ENCODE data around the gene GTF2F2. TPM values are rescaled to one million over a fixed set of nuclear protein-coding genes. Genes with fewer than 3 reads are reported as not detected.

Gene GTF2F2, protein sequence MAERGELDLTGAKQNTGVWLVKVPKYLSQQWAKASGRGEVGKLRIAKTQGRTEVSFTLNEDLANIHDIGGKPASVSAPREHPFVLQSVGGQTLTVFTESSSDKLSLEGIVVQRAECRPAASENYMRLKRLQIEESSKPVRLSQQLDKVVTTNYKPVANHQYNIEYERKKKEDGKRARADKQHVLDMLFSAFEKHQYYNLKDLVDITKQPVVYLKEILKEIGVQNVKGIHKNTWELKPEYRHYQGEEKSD
- polyA plus RNA-seq: 12.0 TPM

DNA sequence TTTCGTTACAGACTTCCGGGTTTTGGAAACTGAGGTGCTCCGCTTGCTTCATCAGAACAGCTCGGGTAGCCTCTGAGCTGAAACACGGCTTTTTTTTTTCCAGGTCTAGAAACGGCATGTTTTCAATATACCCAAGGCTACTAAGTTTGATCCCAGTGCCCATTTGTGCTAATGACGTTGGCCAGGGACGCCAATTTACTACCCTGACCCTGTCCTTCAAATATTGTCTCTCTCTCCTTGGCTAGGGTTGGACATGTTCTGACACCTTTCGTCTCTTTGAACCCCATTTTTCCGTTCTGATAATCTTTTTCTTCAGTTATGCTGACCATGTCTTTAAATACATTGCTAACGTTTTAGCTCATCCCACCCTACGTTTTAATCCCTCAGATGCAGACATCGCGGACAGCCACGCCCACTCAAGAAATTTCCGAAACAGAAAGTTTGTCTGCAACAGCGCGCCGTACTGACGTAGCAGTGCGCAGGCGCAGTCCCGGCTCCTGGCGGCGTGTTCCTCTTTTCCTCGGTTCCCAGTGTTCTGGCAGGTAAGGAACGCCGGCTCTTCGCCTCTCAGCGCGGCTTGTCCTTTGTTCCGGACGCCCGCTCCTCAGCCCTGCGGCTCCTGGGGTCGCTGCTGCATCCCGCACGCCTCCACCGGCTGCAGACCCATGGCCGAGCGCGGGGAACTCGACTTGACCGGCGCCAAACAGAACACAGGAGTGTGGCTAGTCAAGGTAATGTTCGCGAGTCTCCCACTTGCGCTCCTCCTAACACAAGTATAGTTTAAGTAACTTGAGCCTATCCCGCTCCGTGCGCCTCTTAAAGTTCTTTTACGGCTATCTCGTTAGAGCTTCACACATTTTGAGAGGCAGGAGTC lies at the start of gene GTF2F2:
Gene GTF2F2, plus strand, starts transcription at position 520 of the 874 bp plus-strand sequence. Its CDS starts 146 bp downstream, at position 666.
- no peaks in the 10 kb centered on the region for H3K9me3 Mint-ChIP-seq
- no peak within 1 kb of the TSS for H3K4me3 Mint-ChIP-seq
- no peaks in the 10 kb centered on the region for H3K27me3 Mint-ChIP-seq
- peaks cover 1% of the 10 kb centered on the region for H3K36me3 Mint-ChIP-seq
- H3K4me1 Mint-ChIP-seq: peaks cover 8 to 11% (median 8%) of the 10 kb centered on the region in 3 donors
- H3K27ac Mint-ChIP-seq: no peak within 1 kb of the TSS

GRCh38 chr13:45073809-45074208 lies 46.5 kb upstream of the GTF2F2 start:
- no peak overlapping the region for H3K4me3 Mint-ChIP-seq
- H3K27ac Mint-ChIP-seq: no peak overlapping the region
- H3K36me3 Mint-ChIP-seq: peaks cover 5% of the 10 kb centered on the region
- no peaks in the 10 kb centered on the region for H3K9me3 Mint-ChIP-seq
- peaks cover 0 to 5% (median 2%) of the 10 kb centered on the region in 3 donors for H3K4me1 Mint-ChIP-seq
- peaks cover 7% of the 10 kb centered on the region for H3K27me3 Mint-ChIP-seq

DNA sequence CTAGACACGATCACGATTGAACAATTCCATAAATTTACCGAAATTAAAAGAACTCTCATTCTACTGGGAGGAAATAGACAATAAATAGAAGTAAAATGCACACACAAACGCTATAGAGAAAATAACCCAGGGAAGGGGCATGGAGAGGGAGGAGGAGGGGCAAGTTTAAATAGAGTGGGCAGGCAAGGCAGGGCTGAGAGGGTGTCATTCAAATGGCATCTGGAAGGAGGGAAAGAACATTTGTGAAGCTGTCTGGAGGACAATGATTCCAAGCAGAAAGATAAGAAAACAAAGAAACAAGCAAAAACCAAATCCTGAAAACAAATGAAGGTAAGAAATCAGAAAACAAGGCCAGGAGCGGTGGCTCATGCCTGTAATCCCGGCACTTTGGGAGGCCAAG lies 45.6 kb upstream of the GTF2F2 start:
- Mint-ChIP-seq H3K27me3 (peaks cover 7% of the 10 kb centered on the region), H3K9me3 (no peaks in the 10 kb centered on the region), H3K4me1 (peaks cover 0 to 5% (median 2%) of the 10 kb centered on the region in 3 donors), H3K4me3 (no peak overlapping the region), H3K27ac (no peak overlapping the region), H3K36me3 (peaks cover 5% of the 10 kb centered on the region)

DNA sequence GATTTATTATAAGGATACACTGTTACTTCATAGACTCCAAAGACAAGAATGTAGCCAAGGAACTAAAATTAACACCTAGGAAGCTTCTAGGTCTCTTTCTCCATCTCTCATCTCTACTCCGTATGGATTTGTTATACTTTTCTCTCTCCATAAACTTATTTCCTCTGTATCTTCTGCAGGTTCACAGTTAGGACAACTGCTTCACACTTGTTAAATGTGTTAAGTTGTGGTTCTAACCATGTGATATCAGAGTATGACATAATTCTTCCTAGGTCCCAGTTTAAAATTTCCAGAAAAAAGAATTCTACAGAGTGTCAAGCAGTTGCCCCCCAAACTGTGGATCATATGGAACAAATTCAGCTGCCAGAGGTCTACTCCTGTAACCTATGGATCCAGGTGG lies 42.3 kb upstream of the GTF2F2 start:
- Mint-ChIP-seq H3K9me3 (no peaks in the 10 kb centered on the region), H3K4me1 (peaks cover 1 to 5% (median 4%) of the 10 kb centered on the region in 3 donors), H3K27me3 (peaks cover 7% of the 10 kb centered on the region), H3K4me3 (no peak overlapping the region), H3K27ac (no peak overlapping the region), H3K36me3 (peaks cover 5% of the 10 kb centered on the region)

DNA sequence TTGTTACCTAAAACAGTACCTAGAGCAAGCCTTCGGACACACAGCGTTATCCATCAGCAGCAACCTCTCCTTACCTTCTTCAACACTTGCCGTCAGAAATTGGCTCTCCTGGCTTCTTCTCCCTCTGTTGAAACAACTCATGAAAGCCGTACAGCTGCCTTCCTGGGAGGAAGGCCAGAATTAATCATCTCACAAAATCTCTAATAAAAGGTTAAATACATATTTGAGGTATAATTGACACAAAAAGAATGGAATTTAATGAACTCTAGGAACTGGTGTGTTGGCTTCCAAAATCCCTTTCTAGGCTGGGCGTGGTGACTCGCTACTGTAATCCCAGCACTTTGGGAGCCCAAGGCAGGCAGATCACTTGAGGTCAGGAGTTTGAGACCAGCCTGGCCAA lies 37.3 kb upstream of the GTF2F2 start:
- H3K4me1 Mint-ChIP-seq: peaks cover 1 to 3% (median 2%) of the 10 kb centered on the region in 3 donors
- no peak overlapping the region for H3K4me3 Mint-ChIP-seq
- peaks cover 1% of the 10 kb centered on the region for H3K36me3 Mint-ChIP-seq
- H3K27me3 Mint-ChIP-seq: no peaks in the 10 kb centered on the region
- H3K27ac Mint-ChIP-seq: no peak overlapping the region
- H3K9me3 Mint-ChIP-seq: no peaks in the 10 kb centered on the region

DNA sequence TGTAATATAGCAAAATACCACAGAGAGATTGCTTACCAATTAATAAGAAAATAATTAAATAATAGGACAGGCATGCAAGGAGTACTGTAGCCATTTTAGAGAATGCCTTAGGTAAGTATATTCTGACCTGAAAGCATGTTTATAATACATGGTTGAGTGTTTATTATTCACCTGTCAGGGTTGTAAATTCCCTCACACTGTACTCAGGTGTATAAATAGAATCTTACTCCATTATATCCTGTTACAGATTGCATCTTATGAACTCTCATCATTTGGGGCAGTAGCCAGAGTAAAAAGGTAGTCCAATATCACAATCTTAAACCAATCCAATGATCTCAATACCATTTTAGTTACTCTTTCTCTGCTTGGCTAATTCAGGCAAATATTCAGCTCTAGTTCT lies 35.8 kb upstream of the GTF2F2 start:
- no peaks in the 10 kb centered on the region for H3K27me3 Mint-ChIP-seq
- no peaks in the 10 kb centered on the region for H3K36me3 Mint-ChIP-seq
- H3K27ac Mint-ChIP-seq: no peak overlapping the region
- H3K4me3 Mint-ChIP-seq: no peak overlapping the region
- no peaks in the 10 kb centered on the region for H3K9me3 Mint-ChIP-seq
- peaks cover 0 to 2% (median 1%) of the 10 kb centered on the region in 3 donors for H3K4me1 Mint-ChIP-seq

GRCh38 chr13:45086484-45086883 lies 33.8 kb upstream of the GTF2F2 start:
- H3K27me3 Mint-ChIP-seq: no peaks in the 10 kb centered on the region
- peaks cover 0 to 2% (median 0%) of the 10 kb centered on the region in 3 donors for H3K9me3 Mint-ChIP-seq
- H3K27ac Mint-ChIP-seq: no peak overlapping the region
- H3K4me1 Mint-ChIP-seq: peaks cover 0 to 1% (median 0%) of the 10 kb centered on the region in 3 donors
- no peak overlapping the region for H3K4me3 Mint-ChIP-seq
- H3K36me3 Mint-ChIP-seq: no peaks in the 10 kb centered on the region

DNA sequence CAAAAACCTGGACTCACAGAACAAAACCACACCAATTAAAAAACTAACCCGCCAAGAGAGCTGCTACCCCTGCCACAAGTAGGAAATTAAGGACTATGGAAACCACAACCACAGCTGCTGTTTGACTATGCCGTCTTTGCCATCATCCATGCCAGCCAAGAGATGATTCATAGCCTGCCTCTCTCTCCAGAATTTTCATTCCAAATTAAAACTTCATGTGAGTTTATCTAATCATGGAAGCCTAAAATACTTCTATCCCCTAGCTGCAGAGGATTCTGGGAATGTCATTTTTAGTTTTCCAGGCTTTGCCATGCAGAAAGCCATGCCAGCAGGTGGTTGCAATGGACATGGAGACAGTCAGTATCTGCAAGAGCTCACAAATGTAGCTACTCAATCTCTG lies 27.6 kb upstream of the GTF2F2 start:
- peaks cover 6% of the 10 kb centered on the region for H3K27me3 Mint-ChIP-seq
- H3K27ac Mint-ChIP-seq: no peak overlapping the region
- no peak overlapping the region for H3K4me3 Mint-ChIP-seq
- H3K4me1 Mint-ChIP-seq: no peaks in the 10 kb centered on the region
- no peaks in the 10 kb centered on the region for H3K36me3 Mint-ChIP-seq
- peaks cover 0 to 2% (median 0%) of the 10 kb centered on the region in 3 donors for H3K9me3 Mint-ChIP-seq

DNA sequence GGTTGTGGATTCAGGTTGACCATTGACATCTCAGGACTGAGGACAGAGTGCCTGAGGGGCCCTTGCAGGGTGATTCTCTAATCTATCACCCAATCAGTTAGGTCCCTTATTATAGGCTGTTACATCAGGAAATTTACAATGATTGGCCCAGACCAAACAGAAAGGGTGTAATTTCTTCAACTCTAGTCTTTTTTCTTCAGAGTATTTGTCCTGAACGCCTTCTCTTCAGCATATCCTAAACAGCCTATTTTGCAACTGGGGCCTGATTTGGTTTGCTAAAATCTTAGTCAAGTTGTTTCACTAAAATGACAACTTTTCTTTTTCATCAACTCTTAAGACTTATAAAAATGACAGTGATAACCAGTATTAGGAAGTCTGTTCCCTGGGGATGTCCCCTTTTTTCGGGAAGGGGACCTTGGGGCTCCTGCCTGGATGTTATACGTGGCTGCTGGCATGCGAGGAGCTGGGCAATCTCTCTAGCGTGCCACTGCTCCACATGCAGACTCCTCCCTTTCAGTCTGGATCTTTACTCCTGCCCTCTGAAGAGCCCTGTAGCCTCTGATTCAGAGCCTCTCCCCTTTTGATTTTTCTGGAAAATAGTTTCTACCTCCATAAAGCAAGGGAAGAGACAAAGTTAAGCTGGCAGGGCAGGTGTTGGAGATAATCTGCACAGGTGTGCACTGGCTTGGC lies 19.6 kb upstream of the GTF2F2 start:
- H3K27me3 Mint-ChIP-seq: peaks cover 2% of the 10 kb centered on the region
- no peak overlapping the region for H3K27ac Mint-ChIP-seq
- no peaks in the 10 kb centered on the region for H3K36me3 Mint-ChIP-seq
- no peak overlapping the region for H3K4me3 Mint-ChIP-seq
- H3K4me1 Mint-ChIP-seq: no peaks in the 10 kb centered on the region
- H3K9me3 Mint-ChIP-seq: no peaks in the 10 kb centered on the region

DNA sequence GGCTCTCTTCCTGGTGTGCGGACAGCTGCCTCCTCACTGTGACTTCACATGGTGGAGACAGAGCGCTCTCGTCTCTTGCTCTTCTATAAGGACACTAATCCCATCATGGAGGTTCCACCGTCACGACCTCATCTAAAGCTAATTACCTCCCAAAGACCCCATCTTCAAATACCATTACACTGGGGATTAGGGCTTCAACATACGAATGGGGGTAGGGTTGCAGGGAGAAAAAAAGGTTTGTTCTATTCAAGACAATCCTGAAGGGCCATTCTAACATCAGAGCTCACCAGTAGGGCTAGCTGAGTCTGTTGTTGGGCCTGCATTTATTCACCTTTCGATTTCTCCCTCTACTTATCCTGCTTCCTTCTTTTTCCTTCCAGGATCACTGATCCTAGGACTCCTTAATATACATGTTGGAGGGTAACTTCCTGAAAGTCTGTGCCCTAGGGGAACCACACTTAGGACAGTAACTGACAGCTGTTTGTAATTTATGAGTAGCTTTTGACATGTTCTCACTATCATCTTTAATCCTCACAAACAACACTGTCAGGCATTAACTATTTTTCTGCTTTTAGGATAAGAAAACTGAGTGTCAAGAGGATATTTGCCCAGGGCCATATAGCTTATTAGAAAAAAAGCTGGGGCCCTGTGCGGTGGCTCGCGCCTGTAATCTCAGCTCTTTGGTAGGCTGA lies 18.8 kb upstream of the GTF2F2 start:
- Mint-ChIP-seq H3K9me3 (no peaks in the 10 kb centered on the region), H3K36me3 (no peaks in the 10 kb centered on the region), H3K4me1 (no peaks in the 10 kb centered on the region), H3K27ac (no peak overlapping the region), H3K4me3 (no peak overlapping the region), H3K27me3 (peaks cover 2% of the 10 kb centered on the region)

- Mint-ChIP-seq H3K4me3 (no peak overlapping the region), H3K9me3 (no peaks in the 10 kb centered on the region), H3K4me1 (no peaks in the 10 kb centered on the region)
Measured at GRCh38 chr13:45102136-45102507, 18.2 kb upstream of the GTF2F2 start.

DNA sequence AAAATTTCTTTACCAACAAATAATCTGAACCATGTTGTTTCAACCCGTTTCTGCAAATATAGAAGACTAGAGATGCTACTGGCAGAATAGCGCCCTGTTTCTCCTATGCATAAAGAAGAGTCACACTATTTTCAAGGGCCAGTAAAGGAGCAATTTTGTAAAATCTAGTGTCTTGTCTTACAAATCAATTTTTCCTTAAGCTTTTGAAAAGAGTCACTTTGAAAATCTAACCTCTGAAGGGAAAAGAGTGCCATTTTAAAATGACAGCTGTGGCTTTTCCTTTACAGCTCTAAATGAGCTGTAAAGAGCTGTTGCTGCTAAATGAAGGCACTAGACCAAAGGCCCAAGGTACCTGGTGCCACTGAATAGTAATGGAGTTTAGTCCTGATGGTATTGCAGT lies 16.9 kb upstream of the GTF2F2 start:
- H3K27me3 Mint-ChIP-seq: no peaks in the 10 kb centered on the region
- H3K36me3 Mint-ChIP-seq: no peaks in the 10 kb centered on the region
- no peak overlapping the region for H3K4me3 Mint-ChIP-seq
- H3K4me1 Mint-ChIP-seq: no peaks in the 10 kb centered on the region
- H3K9me3 Mint-ChIP-seq: no peaks in the 10 kb centered on the region
- no peak overlapping the region for H3K27ac Mint-ChIP-seq

More at GRCh38 chr13:45102136-45102507, 18.2 kb upstream of the GTF2F2 start:
- Mint-ChIP-seq H3K36me3 (no peaks in the 10 kb centered on the region), H3K27me3 (no peaks in the 10 kb centered on the region), H3K27ac (no peak overlapping the region)

GRCh38 chr13:45104261-45104660 lies 16.0 kb upstream of the GTF2F2 start:
- no peaks in the 10 kb centered on the region for H3K36me3 Mint-ChIP-seq
- H3K27me3 Mint-ChIP-seq: no peaks in the 10 kb centered on the region
- no peak overlapping the region for H3K4me3 Mint-ChIP-seq
- H3K9me3 Mint-ChIP-seq: no peaks in the 10 kb centered on the region
- H3K27ac Mint-ChIP-seq: peak overlapping the region in 1 of 3 donors; percentile 43
- H3K4me1 Mint-ChIP-seq: peaks cover 4 to 5% (median 4%) of the 10 kb centered on the region in 3 donors

DNA sequence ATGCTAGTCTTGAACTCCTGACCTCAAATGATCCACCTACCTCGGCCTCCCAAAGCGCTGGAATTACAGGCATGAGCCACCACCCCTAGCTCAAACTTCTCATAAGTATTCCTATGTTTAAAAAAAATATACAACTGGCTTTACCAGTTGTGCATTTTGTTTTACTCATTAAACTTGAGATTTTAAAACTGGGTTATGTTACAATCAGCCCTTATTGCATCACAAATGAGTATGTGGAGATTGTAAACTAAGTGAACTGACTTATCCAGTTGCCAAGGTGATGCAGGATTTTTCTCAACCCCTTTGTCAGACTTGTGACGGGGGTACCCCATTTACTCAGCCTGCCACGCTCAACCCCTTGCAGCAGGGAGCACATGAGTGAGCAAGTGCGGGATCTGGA lies 14.4 kb upstream of the GTF2F2 start:
- H3K9me3 Mint-ChIP-seq: no peaks in the 10 kb centered on the region
- no peak overlapping the region for H3K4me3 Mint-ChIP-seq
- peaks cover 4 to 6% (median 5%) of the 10 kb centered on the region in 3 donors for H3K4me1 Mint-ChIP-seq

DNA sequence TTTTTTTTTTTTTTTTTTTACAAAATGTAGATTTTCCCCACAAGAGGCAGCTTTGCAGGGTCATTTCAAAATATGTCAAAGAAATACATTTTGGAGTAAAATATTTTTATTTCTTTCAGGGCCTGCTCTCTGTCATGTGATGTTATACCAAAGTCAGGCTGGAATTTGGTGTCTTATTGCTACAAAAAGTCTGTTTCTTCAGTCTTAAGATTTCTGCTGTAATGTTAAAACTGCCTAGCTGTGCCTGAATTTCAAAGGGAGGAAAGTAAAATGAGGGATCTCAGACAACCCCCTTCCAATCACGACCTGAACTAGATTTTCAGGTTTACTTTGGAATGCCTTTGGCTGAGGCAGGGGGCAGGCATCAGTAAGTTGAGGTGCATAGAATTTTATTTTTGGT lies 12.8 kb upstream of the GTF2F2 start:
- H3K36me3 Mint-ChIP-seq: no peaks in the 10 kb centered on the region
- H3K27ac Mint-ChIP-seq: no peak overlapping the region
- H3K27me3 Mint-ChIP-seq: no peaks in the 10 kb centered on the region
- H3K9me3 Mint-ChIP-seq: no peaks in the 10 kb centered on the region
- H3K4me1 Mint-ChIP-seq: peaks cover 4 to 6% (median 5%) of the 10 kb centered on the region in 3 donors
- no peak overlapping the region for H3K4me3 Mint-ChIP-seq

More for the DNA sequence above, 14.4 kb upstream of the GTF2F2 start:
- H3K36me3 Mint-ChIP-seq: no peaks in the 10 kb centered on the region
- H3K27ac Mint-ChIP-seq: no peak overlapping the region
- H3K27me3 Mint-ChIP-seq: no peaks in the 10 kb centered on the region
